ENCODE results near the gene KIF16B. TPM values are rescaled to one million over a fixed set of nuclear protein-coding genes. Genes with fewer than 3 reads are reported as not detected.
A peak's percentile ranks its signal among the peaks of the same experiment; 100 is the strongest.

The KIF16B gene
- total and polyA plus RNA-seq, 2 of the 13 experiments (the other 11 are each of a cell fraction or from before 2014, with no cell fraction given) = 6.9 to 18.0 TPM

DNA sequence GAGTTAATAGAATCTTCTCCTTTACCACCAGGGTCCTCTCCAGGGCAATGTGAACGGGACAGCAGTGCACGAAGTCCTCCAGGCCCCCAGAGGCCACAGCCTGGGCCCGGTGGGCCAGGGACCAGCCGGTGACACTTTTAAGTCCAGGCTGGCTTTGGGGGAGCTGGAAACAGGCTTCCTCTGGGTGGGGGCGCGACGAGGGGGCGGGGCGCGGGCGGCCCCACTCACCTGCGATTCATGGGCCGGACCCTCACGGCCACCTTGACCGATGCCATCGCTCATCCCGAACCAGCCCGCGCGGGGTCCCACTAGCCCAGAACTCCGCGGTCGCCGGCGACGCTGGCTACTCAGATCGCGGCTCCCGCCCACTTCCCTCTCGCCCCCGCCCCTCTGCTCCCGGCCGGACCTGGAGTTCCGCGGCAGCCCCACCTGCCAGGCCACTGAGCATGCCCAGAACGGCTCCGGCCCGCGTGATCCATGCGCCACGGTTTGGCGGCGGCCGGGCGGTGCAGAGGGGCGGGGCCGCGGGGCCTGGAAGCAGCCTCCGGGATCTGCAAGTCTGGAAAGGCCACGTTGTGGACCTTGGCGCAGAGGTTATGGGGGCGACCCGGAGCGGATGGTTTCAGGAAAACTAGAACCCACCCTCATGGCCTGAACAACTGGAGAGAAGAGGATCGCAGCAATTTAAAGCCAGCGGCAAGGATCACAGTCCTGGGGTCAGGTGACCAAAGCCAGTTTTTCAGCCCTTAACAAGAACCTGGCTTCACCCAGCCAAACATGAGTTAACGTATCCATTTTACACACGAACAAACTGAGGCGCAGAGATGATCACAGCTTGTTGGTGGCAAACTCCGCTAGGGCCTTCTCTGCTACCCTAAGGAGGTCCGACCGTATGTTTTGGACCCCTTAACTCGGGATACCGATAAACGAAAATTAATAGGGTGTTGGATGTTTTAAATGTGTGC is at the start of gene KIF16B (continued):
- TF ChIP-seq, protein P1, sequence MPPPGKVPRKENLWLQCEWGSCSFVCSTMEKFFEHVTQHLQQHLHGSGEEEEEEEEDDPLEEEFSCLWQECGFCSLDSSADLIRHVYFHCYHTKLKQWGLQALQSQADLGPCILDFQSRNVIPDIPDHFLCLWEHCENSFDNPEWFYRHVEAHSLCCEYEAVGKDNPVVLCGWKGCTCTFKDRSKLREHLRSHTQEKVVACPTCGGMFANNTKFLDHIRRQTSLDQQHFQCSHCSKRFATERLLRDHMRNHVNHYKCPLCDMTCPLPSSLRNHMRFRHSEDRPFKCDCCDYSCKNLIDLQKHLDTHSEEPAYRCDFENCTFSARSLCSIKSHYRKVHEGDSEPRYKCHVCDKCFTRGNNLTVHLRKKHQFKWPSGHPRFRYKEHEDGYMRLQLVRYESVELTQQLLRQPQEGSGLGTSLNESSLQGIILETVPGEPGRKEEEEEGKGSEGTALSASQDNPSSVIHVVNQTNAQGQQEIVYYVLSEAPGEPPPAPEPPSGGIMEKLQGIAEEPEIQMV (CRISPR knock-in tag; IDR thresholded peaks at IDR 0.05; ENCODE audit: low read depth) = peak; percentile 92
- TF ChIP-seq BCLAF1 (IDR thresholded peaks at IDR 0.05) = no peak
- no peak for TF ChIP-seq ZNF326 (CRISPR knock-in tag; IDR thresholded peaks at IDR 0.05; ENCODE audit: borderline replicate concordance)
- TF ChIP-seq CENPX (CRISPR knock-in tag; IDR thresholded peaks at IDR 0.05) = no peak
- peak; percentile 90 for TF ChIP-seq HOXA5 (CRISPR knock-in tag; IDR thresholded peaks at IDR 0.05)
- no peak for TF ChIP-seq ONECUT2 (CRISPR knock-in tag; IDR thresholded peaks at IDR 0.05)
- TF ChIP-seq MTA1 (CRISPR knock-in tag; IDR thresholded peaks at IDR 0.05; ENCODE audit: borderline replicate concordance) = peak; percentile 81; the same call in 1 of the 2 replicates
- peak; percentile 75 for TF ChIP-seq TGIF2 (CRISPR knock-in tag; IDR thresholded peaks at IDR 0.05)
- TF ChIP-seq HDAC6 (IDR thresholded peaks at IDR 0.05; ENCODE audit: low read depth, low read length) = 0 out of 2 replicates have a peak, but pooled peaks have one; percentile 38
- peak; percentile 94 for TF ChIP-seq SRSF4 (IDR thresholded peaks at IDR 0.05; ENCODE audit: low read depth, low read length, poor library complexity, severe bottlenecking)
- TF ChIP-seq FIP1L1 (IDR thresholded peaks at IDR 0.05; ENCODE audit: borderline replicate concordance, insufficient read depth, low read depth, low read length) = peak; percentile 92; the same call in 1 of the 2 replicates
- peak; percentile 98 for TF ChIP-seq HIVEP1 (CRISPR knock-in tag; IDR thresholded peaks at IDR 0.05)
- TF ChIP-seq MATR3 (CRISPR knock-in tag; IDR thresholded peaks at IDR 0.05) = 0 out of 2 replicates have a peak, but pooled peaks have one; percentile 57
- TF ChIP-seq SRY (CRISPR knock-in tag; IDR thresholded peaks at IDR 0.05) = peak; percentile 91
- TF ChIP-seq, protein P2, sequence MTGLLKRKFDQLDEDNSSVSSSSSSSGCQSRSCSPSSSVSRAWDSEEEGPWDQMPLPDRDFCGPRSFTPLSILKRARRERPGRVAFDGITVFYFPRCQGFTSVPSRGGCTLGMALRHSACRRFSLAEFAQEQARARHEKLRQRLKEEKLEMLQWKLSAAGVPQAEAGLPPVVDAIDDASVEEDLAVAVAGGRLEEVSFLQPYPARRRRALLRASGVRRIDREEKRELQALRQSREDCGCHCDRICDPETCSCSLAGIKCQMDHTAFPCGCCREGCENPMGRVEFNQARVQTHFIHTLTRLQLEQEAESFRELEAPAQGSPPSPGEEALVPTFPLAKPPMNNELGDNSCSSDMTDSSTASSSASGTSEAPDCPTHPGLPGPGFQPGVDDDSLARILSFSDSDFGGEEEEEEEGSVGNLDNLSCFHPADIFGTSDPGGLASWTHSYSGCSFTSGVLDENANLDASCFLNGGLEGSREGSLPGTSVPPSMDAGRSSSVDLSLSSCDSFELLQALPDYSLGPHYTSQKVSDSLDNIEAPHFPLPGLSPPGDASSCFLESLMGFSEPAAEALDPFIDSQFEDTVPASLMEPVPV (CRISPR knock-in tag; IDR thresholded peaks at IDR 0.05) = peak; percentile 92
- TF ChIP-seq ZNF549 (CRISPR knock-in tag; IDR thresholded peaks at IDR 0.05) = no peak
